GM19099 (cell line): ENCODE results near the gene PCGF6.

Experiments used
- POLR2A ChIP-seq: IDR thresholded peaks from 3 replicates; pipeline ENCODE4 v1.6.1; 2011; ENCODE audit warnings: low read depth; ENCODE audit not compliant: insufficient read length; ENCODE audit errors: extremely low read depth

The PCGF6 gene

GRCh38 chr10:103276896-103277712 is 73.8 kb downstream of the PCGF6 start, which contains the start of gene INA:
TSS of gene INA (plus strand) at chr10:103277138. CDS start at chr10:103277212, 74 bp downstream.
- TF ChIP-seq POLR2A: no peak

GRCh38 chr10:103276251-103276895 is 74.6 kb downstream of the PCGF6 start:
- TF ChIP-seq POLR2A: no peak

GRCh38 chr10:103273041-103273441 is 77.9 kb downstream of the PCGF6 start:
- TF ChIP-seq POLR2A: no peak

- no peak for TF ChIP-seq POLR2A
These were observed 85.1 kb downstream of the PCGF6 start for GRCh38 chr10:103265717-103266329.

- TF ChIP-seq POLR2A: no peak
These were observed 88.7 kb downstream of the PCGF6 start for GRCh38 chr10:103262229-103262628.

- no peak for TF ChIP-seq POLR2A
These were observed 91.0 kb downstream of the PCGF6 start for GRCh38 chr10:103259989-103260388.

- TF ChIP-seq POLR2A: no peak
These were observed 93.1 kb downstream of the PCGF6 start for GRCh38 chr10:103257812-103258211.

GRCh38 chr10:103256613-103257012 is 94.3 kb downstream of the PCGF6 start:
- no peak for TF ChIP-seq POLR2A

- no peak for TF ChIP-seq POLR2A
These were observed 96.2 kb downstream of the PCGF6 start for GRCh38 chr10:103254538-103255325.

GRCh38 chr10:103254113-103254512 is 96.8 kb downstream of the PCGF6 start:
- no peak for TF ChIP-seq POLR2A
